ENCODE measurements around the gene UBA52. TPM values are rescaled to one million over a fixed set of nuclear protein-coding genes. Genes with fewer than 3 reads are reported as not detected.

The UBA52 gene
- total and polyA plus RNA-seq, 2 of the 13 experiments (the other 11 are each of a cell fraction or from before 2014, with no cell fraction given), result 959 to 1,782 TPM

DNA sequence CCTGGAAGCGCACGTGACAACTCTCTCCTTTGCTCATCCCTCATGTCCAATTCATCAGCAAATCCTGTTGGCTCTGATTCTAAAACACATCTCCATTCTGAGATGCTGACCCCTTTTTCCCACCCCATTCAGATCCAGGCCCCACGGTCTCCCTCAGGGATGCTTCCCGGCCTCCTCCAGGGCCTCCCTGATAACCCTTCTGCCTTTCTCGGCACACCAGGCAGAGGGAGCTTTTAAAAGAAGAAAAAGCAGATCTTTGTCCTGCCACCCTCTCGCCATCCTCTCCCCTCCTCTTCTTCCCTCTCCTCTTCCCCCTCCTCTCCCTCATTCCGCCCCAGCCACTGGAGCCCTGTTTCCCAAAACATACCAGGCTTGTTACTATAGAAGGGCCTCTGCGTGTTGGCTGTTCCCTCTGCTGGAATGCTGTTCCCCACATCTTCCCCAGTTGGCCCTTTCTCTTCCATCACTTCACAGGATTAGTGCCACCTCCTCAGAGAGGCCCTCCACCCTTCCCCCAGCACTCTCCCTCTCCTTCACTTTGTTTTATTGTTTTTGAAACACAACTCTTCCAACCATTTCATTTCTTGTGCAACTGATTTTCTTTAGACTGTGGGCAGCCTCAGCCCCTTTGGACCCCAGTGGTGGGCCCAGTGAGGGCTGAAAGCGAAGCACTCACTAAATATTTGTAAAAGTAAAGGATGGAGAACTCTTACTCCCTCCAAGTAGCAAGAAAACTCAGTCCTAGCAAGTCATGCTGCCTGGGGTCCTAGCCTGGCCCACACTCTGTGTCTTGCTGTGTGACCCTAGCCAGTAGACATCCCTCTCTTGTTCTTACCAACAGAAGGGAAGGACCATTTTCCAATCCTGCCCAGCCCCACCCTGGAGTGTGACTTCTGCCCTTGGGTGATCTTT is 37.4 kb downstream of the UBA52 start (continued):
- TF ChIP-seq, protein P1, sequence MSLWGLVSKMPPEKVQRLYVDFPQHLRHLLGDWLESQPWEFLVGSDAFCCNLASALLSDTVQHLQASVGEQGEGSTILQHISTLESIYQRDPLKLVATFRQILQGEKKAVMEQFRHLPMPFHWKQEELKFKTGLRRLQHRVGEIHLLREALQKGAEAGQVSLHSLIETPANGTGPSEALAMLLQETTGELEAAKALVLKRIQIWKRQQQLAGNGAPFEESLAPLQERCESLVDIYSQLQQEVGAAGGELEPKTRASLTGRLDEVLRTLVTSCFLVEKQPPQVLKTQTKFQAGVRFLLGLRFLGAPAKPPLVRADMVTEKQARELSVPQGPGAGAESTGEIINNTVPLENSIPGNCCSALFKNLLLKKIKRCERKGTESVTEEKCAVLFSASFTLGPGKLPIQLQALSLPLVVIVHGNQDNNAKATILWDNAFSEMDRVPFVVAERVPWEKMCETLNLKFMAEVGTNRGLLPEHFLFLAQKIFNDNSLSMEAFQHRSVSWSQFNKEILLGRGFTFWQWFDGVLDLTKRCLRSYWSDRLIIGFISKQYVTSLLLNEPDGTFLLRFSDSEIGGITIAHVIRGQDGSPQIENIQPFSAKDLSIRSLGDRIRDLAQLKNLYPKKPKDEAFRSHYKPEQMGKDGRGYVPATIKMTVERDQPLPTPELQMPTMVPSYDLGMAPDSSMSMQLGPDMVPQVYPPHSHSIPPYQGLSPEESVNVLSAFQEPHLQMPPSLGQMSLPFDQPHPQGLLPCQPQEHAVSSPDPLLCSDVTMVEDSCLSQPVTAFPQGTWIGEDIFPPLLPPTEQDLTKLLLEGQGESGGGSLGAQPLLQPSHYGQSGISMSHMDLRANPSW (CRISPR knock-in tag; IDR thresholded peaks at IDR 0.05; ENCODE audit: borderline replicate concordance), result no peak
- no peak for TF ChIP-seq BORCS8-MEF2B (CRISPR knock-in tag; IDR thresholded peaks at IDR 0.05)
- no peak for TF ChIP-seq ZSCAN31 (CRISPR knock-in tag; IDR thresholded peaks at IDR 0.05; ENCODE audit: low read depth)
- TF ChIP-seq, protein P2, sequence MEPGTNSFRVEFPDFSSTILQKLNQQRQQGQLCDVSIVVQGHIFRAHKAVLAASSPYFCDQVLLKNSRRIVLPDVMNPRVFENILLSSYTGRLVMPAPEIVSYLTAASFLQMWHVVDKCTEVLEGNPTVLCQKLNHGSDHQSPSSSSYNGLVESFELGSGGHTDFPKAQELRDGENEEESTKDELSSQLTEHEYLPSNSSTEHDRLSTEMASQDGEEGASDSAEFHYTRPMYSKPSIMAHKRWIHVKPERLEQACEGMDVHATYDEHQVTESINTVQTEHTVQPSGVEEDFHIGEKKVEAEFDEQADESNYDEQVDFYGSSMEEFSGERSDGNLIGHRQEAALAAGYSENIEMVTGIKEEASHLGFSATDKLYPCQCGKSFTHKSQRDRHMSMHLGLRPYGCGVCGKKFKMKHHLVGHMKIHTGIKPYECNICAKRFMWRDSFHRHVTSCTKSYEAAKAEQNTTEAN (CRISPR knock-in tag; conservative IDR thresholded peaks at IDR 0.05), result no peak
- no peak for TF ChIP-seq ZNF839 (CRISPR knock-in tag; IDR thresholded peaks at IDR 0.05; ENCODE audit: borderline replicate concordance)
- no peak for TF ChIP-seq ZNF766 (CRISPR knock-in tag; IDR thresholded peaks at IDR 0.05; ENCODE audit: borderline replicate concordance)
- peak; percentile 30; the same call in 1 of the 2 replicates for TF ChIP-seq KDM1A (CRISPR knock-in tag; IDR thresholded peaks at IDR 0.05)
- TF ChIP-seq ZNF414 (CRISPR knock-in tag; IDR thresholded peaks at IDR 0.05), result no peak
- 0 out of 2 replicates have a peak, but pooled peaks have one; percentile 8 for TF ChIP-seq RCOR2 (CRISPR knock-in tag; IDR thresholded peaks at IDR 0.05)
- TF ChIP-seq, protein P3, sequence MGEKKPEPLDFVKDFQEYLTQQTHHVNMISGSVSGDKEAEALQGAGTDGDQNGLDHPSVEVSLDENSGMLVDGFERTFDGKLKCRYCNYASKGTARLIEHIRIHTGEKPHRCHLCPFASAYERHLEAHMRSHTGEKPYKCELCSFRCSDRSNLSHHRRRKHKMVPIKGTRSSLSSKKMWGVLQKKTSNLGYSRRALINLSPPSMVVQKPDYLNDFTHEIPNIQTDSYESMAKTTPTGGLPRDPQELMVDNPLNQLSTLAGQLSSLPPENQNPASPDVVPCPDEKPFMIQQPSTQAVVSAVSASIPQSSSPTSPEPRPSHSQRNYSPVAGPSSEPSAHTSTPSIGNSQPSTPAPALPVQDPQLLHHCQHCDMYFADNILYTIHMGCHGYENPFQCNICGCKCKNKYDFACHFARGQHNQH (CRISPR knock-in tag; IDR thresholded peaks at IDR 0.05), result no peak
